ENCODE measurements around the gene THSD4. TPM values are rescaled to one million over a fixed set of nuclear protein-coding genes. Genes with fewer than 3 reads are reported as not detected.
A peak's percentile ranks its signal among the peaks of the same experiment; 100 is the strongest.

Gene THSD4
- total RNA-seq, 1 donor from 2014 or later, result 2.5 TPM

GRCh38 chr15:71651750-71652186 is 536.5 kb downstream of the THSD4 start:
- Histone ChIP-seq H3K79me2 (ENCODE audit: insufficient read depth, low read length) (no peaks in the 10 kb centered on the region), H3K9ac (ENCODE audit: low read length) (no peak overlapping the region), H3K4me2 (ENCODE audit: low read length) (no peak overlapping the region), H3K27ac (ENCODE audit: low read depth, low read length) (no peak overlapping the region), H3K9me3 (ENCODE audit: insufficient read depth, low read depth, low read length) (no peaks in the 10 kb centered on the region), H3K4me1 (ENCODE audit: insufficient read depth, low read length) (no peaks in the 10 kb centered on the region), H2AFZ (ENCODE audit: low read depth, low read length) (peak overlapping the region; percentile 40), H3K27me3 (ENCODE audit: insufficient read depth, low read length) (no peaks in the 10 kb centered on the region), H3K4me3 (ENCODE audit: insufficient read depth, low read depth, low read length) (no peak overlapping the region), H4K20me1 (ENCODE audit: insufficient read depth, low read length) (no peaks in the 10 kb centered on the region), H3K36me3 (ENCODE audit: insufficient read depth, low read length) (no peaks in the 10 kb centered on the region)
- DNase-seq (ENCODE audit: low read depth) (peak; percentile 56), FAIRE-seq (peak; percentile 9)
- TF ChIP-seq CTCF (IDR thresholded peaks at IDR 0.05; ENCODE audit: insufficient read depth, low read depth, low read length), result peak; percentile 72
- TF ChIP-seq EZH2 (IDR thresholded peaks at IDR 0.05; ENCODE audit: insufficient read depth, low read length), result no peak
- Mint-ChIP-seq H3K27me3 (ENCODE audit: low read depth, unreplicated experiment) (peaks cover 1% of the 10 kb centered on the region), H3K36me3 (ENCODE audit: low read depth, unreplicated experiment) (no peaks in the 10 kb centered on the region), H3K4me1 (ENCODE audit: low read depth, unreplicated experiment) (no peaks in the 10 kb centered on the region), H3K27ac (ENCODE audit: unreplicated experiment) (no peak overlapping the region), H3K9me3 (ENCODE audit: unreplicated experiment) (no peaks in the 10 kb centered on the region), H3K4me3 (ENCODE audit: unreplicated experiment) (no peak overlapping the region)

- no peak overlapping the region for H3K4me3 Mint-ChIP-seq (ENCODE audit: unreplicated experiment)
- Histone ChIP-seq H3K79me2 (ENCODE audit: insufficient read depth, low read length) (no peaks in the 10 kb centered on the region), H3K4me1 (ENCODE audit: insufficient read depth, low read length) (no peaks in the 10 kb centered on the region), H3K9me3 (ENCODE audit: insufficient read depth, low read depth, low read length) (no peaks in the 10 kb centered on the region), H3K27me3 (ENCODE audit: insufficient read depth, low read length) (no peaks in the 10 kb centered on the region), H3K9ac (ENCODE audit: low read length) (no peak overlapping the region), H4K20me1 (ENCODE audit: insufficient read depth, low read length) (no peaks in the 10 kb centered on the region), H3K4me3 (ENCODE audit: insufficient read depth, low read depth, low read length) (no peak overlapping the region), H3K4me2 (ENCODE audit: low read length) (no peak overlapping the region), H3K36me3 (ENCODE audit: insufficient read depth, low read length) (no peaks in the 10 kb centered on the region), H3K27ac (ENCODE audit: low read depth, low read length) (no peak overlapping the region), H2AFZ (ENCODE audit: low read depth, low read length) (no peak overlapping the region)
- DNase-seq (ENCODE audit: low read depth) (no peak), FAIRE-seq (no peak)
- H3K4me1 Mint-ChIP-seq (ENCODE audit: low read depth, unreplicated experiment), result no peaks in the 10 kb centered on the region
- H3K27ac Mint-ChIP-seq (ENCODE audit: unreplicated experiment), result no peak overlapping the region
- no peak for TF ChIP-seq CTCF (IDR thresholded peaks at IDR 0.05; ENCODE audit: insufficient read depth, low read depth, low read length)
- TF ChIP-seq EZH2 (IDR thresholded peaks at IDR 0.05; ENCODE audit: insufficient read depth, low read length), result no peak
- no peaks in the 10 kb centered on the region for H3K36me3 Mint-ChIP-seq (ENCODE audit: low read depth, unreplicated experiment)
- no peaks in the 10 kb centered on the region for H3K27me3 Mint-ChIP-seq (ENCODE audit: low read depth, unreplicated experiment)
- no peaks in the 10 kb centered on the region for H3K9me3 Mint-ChIP-seq (ENCODE audit: unreplicated experiment)
These were observed 538.9 kb downstream of the THSD4 start for GRCh38 chr15:71654042-71654719.

- no peak overlapping the region for H3K27ac ChIP-seq (ENCODE audit: low read depth, low read length)
- no peaks in the 10 kb centered on the region for H3K9me3 ChIP-seq (ENCODE audit: insufficient read depth, low read depth, low read length)
- Mint-ChIP-seq H3K4me3 (ENCODE audit: unreplicated experiment) (no peak overlapping the region), H3K36me3 (ENCODE audit: low read depth, unreplicated experiment) (no peaks in the 10 kb centered on the region), H3K4me1 (ENCODE audit: low read depth, unreplicated experiment) (peaks cover 4% of the 10 kb centered on the region), H3K9me3 (ENCODE audit: unreplicated experiment) (no peaks in the 10 kb centered on the region), H3K27me3 (ENCODE audit: low read depth, unreplicated experiment) (no peaks in the 10 kb centered on the region), H3K27ac (ENCODE audit: unreplicated experiment) (no peak overlapping the region)
- H3K4me3 ChIP-seq (ENCODE audit: insufficient read depth, low read depth, low read length), result no peak overlapping the region
- DNase-seq (ENCODE audit: low read depth) (no peak), FAIRE-seq (no peak)
- peaks cover 2% of the 10 kb centered on the region for H3K4me1 ChIP-seq (ENCODE audit: insufficient read depth, low read length)
- TF ChIP-seq CTCF (IDR thresholded peaks at IDR 0.05; ENCODE audit: insufficient read depth, low read depth, low read length) (no peak), EZH2 (IDR thresholded peaks at IDR 0.05; ENCODE audit: insufficient read depth, low read length) (no peak)
- H4K20me1 ChIP-seq (ENCODE audit: insufficient read depth, low read length), result no peaks in the 10 kb centered on the region
- H3K27me3 ChIP-seq (ENCODE audit: insufficient read depth, low read length), result no peaks in the 10 kb centered on the region
- H2AFZ ChIP-seq (ENCODE audit: low read depth, low read length), result no peak overlapping the region
- H3K4me2 ChIP-seq (ENCODE audit: low read length), result no peak overlapping the region
- H3K9ac ChIP-seq (ENCODE audit: low read length), result no peak overlapping the region
- no peaks in the 10 kb centered on the region for H3K79me2 ChIP-seq (ENCODE audit: insufficient read depth, low read length)
- no peaks in the 10 kb centered on the region for H3K36me3 ChIP-seq (ENCODE audit: insufficient read depth, low read length)
These were observed 539.5 kb downstream of the THSD4 start for GRCh38 chr15:71654720-71655174.
